GM12878 (cell line): ENCODE results near the gene LRRC73. TPM values are rescaled to one million over a fixed set of nuclear protein-coding genes. Genes with fewer than 3 reads are reported as not detected.

Source experiments
- ATAC-seq: fragments of 200-7000 bp; cut with Tn5 transposase; 3 replicates; pipeline ENCODE4 v1.9.1; 2020; ENCODE audit warnings: mild to moderate bottlenecking, moderate library complexity
- BruUV-seq: library from RNA; stranded (reverse); fragments of 400-500 nt; replicated peaks from 2 replicates; lab custom pipeline; 2021; lab: Mats Ljungman, UMichigan
- CTCF ChIA-PET: fragments of 300-600 bp; sonication (Branson Sonifier 250); formaldehyde crosslinking; extraction: SDS; loops from one replicate; lab custom pipeline; 2021; ENCODE audit warnings: inconsistent platforms; lab: Yijun Ruan, JAX
- POLR2A ChIA-PET: fragments of 350-600 bp; formaldehyde crosslinking; extraction: SDS; loops from one replicate; lab custom pipeline; 2021; ENCODE audit warnings: inconsistent platforms; lab: Charles Lee
- RAD21 ChIA-PET: fragments of 300-600 bp; sonication (Branson Sonifier 250); formaldehyde crosslinking; loops from one replicate; lab custom pipeline; 2023; ENCODE audit warnings: antibody characterized with exemption; ENCODE audit not compliant: unreplicated experiment; lab: Charles Lee
- SMC1A ChIA-PET: fragments of 300-600 bp; sonication (Branson Sonifier 250); formaldehyde crosslinking; loops from one replicate; lab custom pipeline; 2023; ENCODE audit not compliant: unreplicated experiment, uncharacterized antibody; lab: Charles Lee
- DNase-seq: peaks from one replicate; pipeline ENCODE4 v3.0.0-alpha.2; 2011; ENCODE audit warnings: low read depth, low spot score
- FAIRE-seq: peaks from 3 replicates; lab custom pipeline; 2011; peaks lifted over from hg19 to GRCh38; lab: Jason Lieb, UNC
- H2AFZ ChIP-seq: 2 replicates; pipeline ENCODE4 v1.6.0; 2011; ENCODE audit warnings: low read depth, low read length, control low read depth; ENCODE audit not compliant: control insufficient read depth
- H3K27ac ChIP-seq: 2 replicates; pipeline ENCODE4 v1.5.1; 2011; ENCODE audit warnings: control low read depth; ENCODE audit not compliant: control insufficient read depth, insufficient read depth
- H3K27me3 ChIP-seq, 2 experiments: replicated peaks in 1 of 2; 2 replicates each; pipeline versions ENCODE4 v1.6.0 to v1.6.1; 2011; ENCODE audit warnings: low read length in 1 of 2; ENCODE audit not compliant: control insufficient read depth in 2 of 2, insufficient read depth in 2 of 2
- H3K36me3 ChIP-seq, 2 experiments: 2 replicates each; pipeline ENCODE4 v1.5.1; 2011; ENCODE audit warnings: low read length in 1 of 2; ENCODE audit not compliant: control insufficient read depth in 2 of 2, insufficient read depth in 2 of 2
- H3K4me1 ChIP-seq: 2 replicates; pipeline ENCODE4 v1.6.1; 2011; ENCODE audit warnings: mild to moderate bottlenecking, low read length, moderate library complexity, mixed read lengths; ENCODE audit not compliant: control insufficient read depth, insufficient read depth
- H3K4me2 ChIP-seq: 2 replicates; pipeline ENCODE4 v1.6.0; 2011; ENCODE audit warnings: control low read depth; ENCODE audit not compliant: control insufficient read depth, insufficient read depth
- H3K4me3 ChIP-seq: fragments of 200-600 bp; sonication (generic); 2 replicates; pipeline ENCODE4 v1.5.1; 2016
- H3K79me2 ChIP-seq: 2 replicates; pipeline ENCODE4 v1.6.0; 2011; ENCODE audit warnings: low read length; ENCODE audit not compliant: control insufficient read depth, insufficient read depth
- H3K9ac ChIP-seq: 2 replicates; pipeline ENCODE4 v1.8.0; 2011; ENCODE audit warnings: low read length, control low read depth, mixed read lengths; ENCODE audit not compliant: control insufficient read depth, insufficient read depth
- H3K9me3 ChIP-seq: replicated peaks from 3 replicates; pipeline ENCODE4 v1.5.1; 2011; ENCODE audit warnings: mild to moderate bottlenecking, low read length; ENCODE audit not compliant: control insufficient read depth, insufficient read depth
- H4K20me1 ChIP-seq: 2 replicates; pipeline ENCODE4 v1.6.0; 2011; ENCODE audit not compliant: control insufficient read depth, insufficient read depth
- BMI1 ChIP-seq: fragments of 450-650 bp; IDR thresholded peaks from 2 replicates; pipeline ENCODE4 v1.6.1; 2016; ENCODE audit warnings: mild to moderate bottlenecking, moderate library complexity, borderline replicate concordance
- BRCA1 ChIP-seq: IDR thresholded peaks from 2 replicates; pipeline ENCODE4 v1.6.1; 2011; ENCODE audit warnings: low read depth, low read length, improper control_type of control experiment
- ESRRA ChIP-seq: IDR thresholded peaks from 2 replicates; pipeline ENCODE4 v1.6.1; 2012; ENCODE audit warnings: mild to moderate bottlenecking, low read length, improper control_type of control experiment
- HDAC6 ChIP-seq: fragments of 200-600 bp; sonication (generic); IDR thresholded peaks from one replicate; pipeline ENCODE4 v1.8.0; 2017; ENCODE audit warnings: antibody characterized with exemption; ENCODE audit not compliant: unreplicated experiment
- HDGF ChIP-seq: fragments of 450-650 bp; IDR thresholded peaks from 2 replicates; pipeline ENCODE4 v1.6.1; 2016; ENCODE audit warnings: antibody characterized with exemption
- IKZF2 ChIP-seq, 2 experiments: fragments of 450-650 bp; IDR thresholded peaks; 2 replicates each; pipeline ENCODE4 v1.6.1; 2017; ENCODE audit warnings: mild to moderate bottlenecking in 2 of 2, moderate library complexity in 2 of 2
- KLF5 ChIP-seq: fragments of 450-650 bp; IDR thresholded peaks from 2 replicates; pipeline ENCODE4 v1.6.1; 2014; ENCODE audit warnings: mild to moderate bottlenecking; ENCODE audit not compliant: partially characterized antibody
- MAX ChIP-seq: IDR thresholded peaks from 2 replicates; pipeline ENCODE4 v1.6.1; 2012; ENCODE audit warnings: low read depth, low read length, improper control_type of control experiment
- MEF2A ChIP-seq: IDR thresholded peaks from 2 replicates; pipeline ENCODE4 v1.6.1; 2011; ENCODE audit warnings: low read depth, mild to moderate bottlenecking, low read length, moderate library complexity; ENCODE audit not compliant: insufficient read depth
- MTA2 ChIP-seq: fragments of 450-650 bp; IDR thresholded peaks from 2 replicates; pipeline ENCODE4 v1.6.1; 2016; ENCODE audit warnings: low read depth, mild to moderate bottlenecking, moderate library complexity
- MXI1 ChIP-seq: fragments of 150-350 bp; IDR thresholded peaks from 2 replicates; pipeline ENCODE4 v1.6.1; 2011; ENCODE audit warnings: low read depth, mild to moderate bottlenecking, inconsistent platforms, low read length, improper control_type of control experiment
- POLR2A ChIP-seq: IDR thresholded peaks from 2 replicates; pipeline ENCODE4 v1.6.1; 2011; ENCODE audit warnings: low read depth, mild to moderate bottlenecking, low read length
- RELA ChIP-seq: fragments of 450-650 bp; IDR thresholded peaks from 2 replicates; pipeline ENCODE4 v1.8.0; 2014; ENCODE audit warnings: borderline replicate concordance; ENCODE audit not compliant: partially characterized antibody
- SUPT20H ChIP-seq: IDR thresholded peaks from 2 replicates; pipeline ENCODE4 v1.6.1; 2011; ENCODE audit warnings: low read depth, mild to moderate bottlenecking, low read length, moderate library complexity, borderline replicate concordance; ENCODE audit not compliant: control insufficient read depth
- SUZ12 ChIP-seq: fragments of 200-600 bp; sonication (generic); IDR thresholded peaks from one replicate; pipeline ENCODE4 v1.6.1; 2018; ENCODE audit warnings: antibody characterized with exemption, mild to moderate bottlenecking; ENCODE audit not compliant: unreplicated experiment
- WGBS: methylation state at CpG from one replicate; pipeline ENCODE4 v1.1.6; 2016; ENCODE audit warnings: low lambda C conversion rate; ENCODE audit not compliant: insufficient replicate concordance, insufficient coverage; ENCODE audit errors: missing lambda C conversion rate; 5-methylcytosine and 5-hydroxymethylcytosine counted together
- in situ Hi-C: fragments of 300-500 bp; cut with MboI; formaldehyde crosslinking; loops from 9 replicates; pipeline ENCODE4 v1.14.3; 2018; ENCODE audit warnings: mixed read lengths
- intact Hi-C: fragments of 100-400 bp; cut with micrococcal nuclease; formaldehyde crosslinking; loops from one replicate; pipeline ENCODE4 v1.14.2; 2022; ENCODE audit not compliant: unreplicated experiment
- polyA plus RNA-seq, 11 experiments: library from polyadenylated mRNA; depleted of rRNA in 4 of 11; unstranded in 6 of 11; stranded (reverse) in 5 of 11; fragments of >200 nt; fragmentation: Nextera tagmentation in 4 of 11; fragmentation: Illumina TruSeq in 1 of 11; extraction: Ambion mirVana in 4 of 11; extraction: Trizol in 1 of 11; gene quantifications; 1 replicate in 1 of 11; 2 replicates in 10 of 11; pipeline versions ENCODE4 v1.2.1 to v1.2.3, GENCODE V29; 2011 to 2016; ENCODE audit warnings: inconsistent platforms in 2 of 11, missing spikeins in 2 of 11, low read depth in 1 of 11
- total RNA-seq, 4 experiments: library from RNA; depleted of rRNA in 3 of 4; stranded (reverse); fragments of >200 nt in 3 of 4; fragmentation: Illumina TruSeq in 1 of 4; extraction: Trizol in 1 of 4; gene quantifications; 2 replicates each; pipeline versions ENCODE4 v1.2.1 to v1.2.3, GENCODE V29; 2013 to 2021
- TF ChIP-seq, protein P1 (sequence below): IDR thresholded peaks from 2 replicates; pipeline ENCODE4 v1.6.1; 2012; ENCODE audit warnings: low read depth, low read length, improper control_type of control experiment
- TF ChIP-seq, protein P2 (sequence below): fragments of 450-650 bp; IDR thresholded peaks from 2 replicates; pipeline ENCODE4 v1.6.1; 2018; ENCODE audit warnings: mild to moderate bottlenecking, low read depth, moderate library complexity; ENCODE audit not compliant: partially characterized antibody

The LRRC73 gene
- total and polyA plus RNA-seq, 10 of the 15 experiments (the other 5 are each of a cell fraction or from before 2014, with no cell fraction given) = 0.13 TPM; not detected in 9

GRCh38 chr6:43506667-43507471, 3.3 kb downstream of the LRRC73 start (continued):
- TF ChIP-seq, protein P1, sequence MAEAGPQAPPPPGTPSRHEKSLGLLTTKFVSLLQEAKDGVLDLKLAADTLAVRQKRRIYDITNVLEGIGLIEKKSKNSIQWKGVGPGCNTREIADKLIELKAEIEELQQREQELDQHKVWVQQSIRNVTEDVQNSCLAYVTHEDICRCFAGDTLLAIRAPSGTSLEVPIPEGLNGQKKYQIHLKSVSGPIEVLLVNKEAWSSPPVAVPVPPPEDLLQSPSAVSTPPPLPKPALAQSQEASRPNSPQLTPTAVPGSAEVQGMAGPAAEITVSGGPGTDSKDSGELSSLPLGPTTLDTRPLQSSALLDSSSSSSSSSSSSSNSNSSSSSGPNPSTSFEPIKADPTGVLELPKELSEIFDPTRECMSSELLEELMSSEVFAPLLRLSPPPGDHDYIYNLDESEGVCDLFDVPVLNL = no peak
- TF ChIP-seq MEF2A = no peak
- TF ChIP-seq MXI1 = no peak
- no peak for TF ChIP-seq BRCA1
- TF ChIP-seq BMI1 = no peak
- no peak for TF ChIP-seq MTA2
- TF ChIP-seq, all 136 proteins: peak for 15

- ChIA-PET SMC1A (interaction anchor here (0.6 to 3.4 kb wide), 23 partner anchors 11 to 364 kb away, joined by 3 to 16 read pairs (median 3); partner anchors contain the start of genes POLR1C and YIPF3), CTCF (interaction anchor here (0.6 to 6.8 kb wide), 62 partner anchors 10 to 573 kb away, joined by 3 to 70 read pairs (median 5); partner anchors contain the start of genes ABCC10, CRIP3, DLK2 and PEX6), RAD21 (interaction anchor here (0.7 to 3.3 kb wide), 18 partner anchors 10 to 332 kb away, joined by 3 to 44 read pairs (median 4); partner anchors contain the start of genes DLK2 and DNPH1), POLR2A (interaction anchor here (0.6 to 0.9 kb wide), 2 partner anchors 45 to 119 kb away, joined by 3 to 5 read pairs; no protein-coding TSS in a partner anchor)
- no peak overlapping the region for H3K4me2 ChIP-seq
- ATAC-seq (no peak), DNase-seq (no peak), FAIRE-seq (no peak)
- no TSS peak for BruUV-seq
- peaks cover 4 to 25% of the 10 kb centered on the region in 2 experiments; a peak in 3 of 4 replicates for H3K36me3 ChIP-seq
- peaks cover 0 to 2% of the 10 kb centered on the region in 2 experiments; a peak in 1 of 4 replicates for H3K27me3 ChIP-seq
- no peaks in the 10 kb centered on the region for H3K79me2 ChIP-seq
- no peak overlapping the region for H2AFZ ChIP-seq
- no peak overlapping the region for H3K9ac ChIP-seq
- in situ Hi-C loops = loop anchor here (5.0 kb wide), 1 partner anchor 249 kb away; no protein-coding TSS in a partner anchor
- intact Hi-C loops = loop anchor here (1.0 to 5.0 kb wide), 3 partner anchors 51 to 243 kb away; partner anchors contain the start of gene DLK2
- H3K27ac ChIP-seq = no peak overlapping the region
- no peaks in the 10 kb centered on the region for H3K9me3 ChIP-seq
- no peaks in the 10 kb centered on the region for H4K20me1 ChIP-seq
- no peak overlapping the region for H3K4me3 ChIP-seq
- WGBS = 25% methylated on average over 3 of the region's 3 CpGs
- H3K4me1 ChIP-seq = peaks cover 4% of the 10 kb centered on the region; the same call in 1 of the 2 replicates
- no peak for TF ChIP-seq SUPT20H
- TF ChIP-seq, protein P2, sequence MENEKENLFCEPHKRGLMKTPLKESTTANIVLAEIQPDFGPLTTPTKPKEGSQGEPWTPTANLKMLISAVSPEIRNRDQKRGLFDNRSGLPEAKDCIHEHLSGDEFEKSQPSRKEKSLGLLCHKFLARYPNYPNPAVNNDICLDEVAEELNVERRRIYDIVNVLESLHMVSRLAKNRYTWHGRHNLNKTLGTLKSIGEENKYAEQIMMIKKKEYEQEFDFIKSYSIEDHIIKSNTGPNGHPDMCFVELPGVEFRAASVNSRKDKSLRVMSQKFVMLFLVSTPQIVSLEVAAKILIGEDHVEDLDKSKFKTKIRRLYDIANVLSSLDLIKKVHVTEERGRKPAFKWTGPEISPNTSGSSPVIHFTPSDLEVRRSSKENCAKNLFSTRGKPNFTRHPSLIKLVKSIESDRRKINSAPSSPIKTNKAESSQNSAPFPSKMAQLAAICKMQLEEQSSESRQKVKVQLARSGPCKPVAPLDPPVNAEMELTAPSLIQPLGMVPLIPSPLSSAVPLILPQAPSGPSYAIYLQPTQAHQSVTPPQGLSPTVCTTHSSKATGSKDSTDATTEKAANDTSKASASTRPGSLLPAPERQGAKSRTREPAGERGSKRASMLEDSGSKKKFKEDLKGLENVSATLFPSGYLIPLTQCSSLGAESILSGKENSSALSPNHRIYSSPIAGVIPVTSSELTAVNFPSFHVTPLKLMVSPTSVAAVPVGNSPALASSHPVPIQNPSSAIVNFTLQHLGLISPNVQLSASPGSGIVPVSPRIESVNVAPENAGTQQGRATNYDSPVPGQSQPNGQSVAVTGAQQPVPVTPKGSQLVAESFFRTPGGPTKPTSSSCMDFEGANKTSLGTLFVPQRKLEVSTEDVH = no peak
- no peak for TF ChIP-seq KLF5
- no peak for TF ChIP-seq HDGF
- TF ChIP-seq IKZF2 (IDR thresholded peaks at IDR 0.05) = no peak
- TF ChIP-seq SUZ12 = no peak
- TF ChIP-seq POLR2A = no peak
- TF ChIP-seq ESRRA = no peak
- no peak for TF ChIP-seq HDAC6
- TF ChIP-seq MAX = no peak
- TF ChIP-seq RELA = no peak
Measured at GRCh38 chr6:43506171-43506570, 4.0 kb downstream of the LRRC73 start.
